ENCODE data around the gene HS3ST2. TPM values are rescaled to one million over a fixed set of nuclear protein-coding genes. Genes with fewer than 3 reads are reported as not detected.

The HS3ST2 gene
- total and polyA plus RNA-seq, 8 donors: 0.10 to 2.7 (median 0.40) TPM; not detected in 2

GRCh38 chr16:22771551-22771950 is 42.4 kb upstream of the HS3ST2 start:
- peaks cover 0 to 32% (median 0%) of the 10 kb centered on the region in 3 donors for H3K27me3 ChIP-seq
- WGBS, 5 donors: 68 to 77% (median 74%) methylated on average over 1 of the region's 1 CpG
- DNase-seq: no peak
- H3K27ac ChIP-seq: no peak overlapping the region
- no peaks in the 10 kb centered on the region for H3K9me3 ChIP-seq
- TF ChIP-seq EP300 (IDR thresholded peaks at IDR 0.05) (no peak), POLR2A (IDR thresholded peaks at IDR 0.05) (no peak), POLR2AphosphoS5 (IDR thresholded peaks at IDR 0.05) (no peak), CTCF (IDR thresholded peaks at IDR 0.05) (no peak)
- intact Hi-C loops (cut with DNase I; ENCODE audit: low total_unique reads): no loop called here
- H3K4me3 ChIP-seq: no peak overlapping the region
- H3K4me1 ChIP-seq: no peaks in the 10 kb centered on the region
- no peaks in the 10 kb centered on the region for H3K36me3 ChIP-seq

- Histone ChIP-seq H3K9me3 (no peaks in the 10 kb centered on the region), H3K27me3 (peaks cover 0 to 32% (median 0%) of the 10 kb centered on the region in 3 donors), H3K36me3 (no peaks in the 10 kb centered on the region), H3K4me3 (no peak overlapping the region), H3K27ac (no peak overlapping the region), H3K4me1 (no peaks in the 10 kb centered on the region)
- intact Hi-C loops (cut with DNase I; ENCODE audit: low total_unique reads): no loop called here
- 35 to 48% (median 41%) methylated on average over 6 of the region's 6 CpGs for WGBS, 5 donors
- no peak for DNase-seq
- TF ChIP-seq EP300 (IDR thresholded peaks at IDR 0.05): no peak
- TF ChIP-seq POLR2AphosphoS5 (IDR thresholded peaks at IDR 0.05): no peak
- TF ChIP-seq CTCF (IDR thresholded peaks at IDR 0.05): no peak
- no peak for TF ChIP-seq POLR2A (IDR thresholded peaks at IDR 0.05)
Measured at GRCh38 chr16:22775220-22775922, 38.6 kb upstream of the HS3ST2 start.

- H3K27ac ChIP-seq: no peak overlapping the region
- no peak overlapping the region for H3K4me3 ChIP-seq
- no peaks in the 10 kb centered on the region for H3K9me3 ChIP-seq
- no peaks in the 10 kb centered on the region for H3K27me3 ChIP-seq
- no peaks in the 10 kb centered on the region for H3K4me1 ChIP-seq
- intact Hi-C loops (cut with DNase I; ENCODE audit: low total_unique reads): no loop called here
- no peak for TF ChIP-seq POLR2A (IDR thresholded peaks at IDR 0.05)
- no peak for TF ChIP-seq EP300 (IDR thresholded peaks at IDR 0.05)
- TF ChIP-seq POLR2AphosphoS5 (IDR thresholded peaks at IDR 0.05): no peak
- TF ChIP-seq CTCF (IDR thresholded peaks at IDR 0.05): no peak
- H3K36me3 ChIP-seq: no peaks in the 10 kb centered on the region
- no peak for DNase-seq
- 77 to 85% (median 80%) methylated on average over 8 of the region's 8 CpGs for WGBS, 5 donors
Measured at GRCh38 chr16:22781480-22781879, 32.5 kb upstream of the HS3ST2 start.

GRCh38 chr16:22782314-22782713 is 31.6 kb upstream of the HS3ST2 start:
- Histone ChIP-seq H3K4me3 (no peak overlapping the region), H3K9me3 (no peaks in the 10 kb centered on the region), H3K36me3 (no peaks in the 10 kb centered on the region), H3K27ac (no peak overlapping the region), H3K4me1 (no peaks in the 10 kb centered on the region), H3K27me3 (no peaks in the 10 kb centered on the region)
- 40 to 48% (median 43%) methylated on average over 4 of the region's 4 CpGs for WGBS, 5 donors
- peak in 1 of 2 donors; percentile 4 for DNase-seq
- TF ChIP-seq POLR2A (IDR thresholded peaks at IDR 0.05): no peak
- TF ChIP-seq POLR2AphosphoS5 (IDR thresholded peaks at IDR 0.05): no peak
- TF ChIP-seq EP300 (IDR thresholded peaks at IDR 0.05): no peak
- TF ChIP-seq CTCF (IDR thresholded peaks at IDR 0.05): no peak
- intact Hi-C loops (cut with DNase I; ENCODE audit: low total_unique reads): no loop called here

All from stomach (tissue), 9 donors.